GM21526 (cell line): ENCODE measurements around the gene ITGAE.

Source experiments
- ATAC-seq: cut with Tn5 transposase; IDR thresholded peaks from one replicate; pipeline ENCODE4 v1.9.1; 2021; ENCODE audit warnings: moderate library complexity; ENCODE audit not compliant: unreplicated experiment, low FRiP score

The ITGAE gene

GRCh38 chr17:3699951-3700350, 101.0 kb downstream of the ITGAE start:
- ATAC-seq = no peak

GRCh38 chr17:3698139-3698538, 102.8 kb downstream of the ITGAE start:
- no peak for ATAC-seq

GRCh38 chr17:3697103-3697476, 103.9 kb downstream of the ITGAE start:
- ATAC-seq = no peak

- no peak for ATAC-seq
These were observed 105.1 kb downstream of the ITGAE start, which contains the start of gene P2RX5 for GRCh38 chr17:3695723-3696411. Gene P2RX5 (minus strand): TSS chr17:3696155. CDS start chr17:3696005, 150 bp downstream.

GRCh38 chr17:3695129-3695722, 105.8 kb downstream of the ITGAE start:
- ATAC-seq = no peak

GRCh38 chr17:3693829-3694231, 107.2 kb downstream of the ITGAE start:
- no peak for ATAC-seq

GRCh38 chr17:3693141-3693540, 107.8 kb downstream of the ITGAE start:
- no peak for ATAC-seq

- ATAC-seq = no peak
These were observed 108.6 kb downstream of the ITGAE start for GRCh38 chr17:3692346-3692745.

GRCh38 chr17:3691617-3692067, 109.3 kb downstream of the ITGAE start:
- ATAC-seq = no peak

- no peak for ATAC-seq
These were observed 110.8 kb downstream of the ITGAE start for GRCh38 chr17:3690094-3690715.

GRCh38 chr17:3689262-3690093, 111.5 kb downstream of the ITGAE start:
- no peak for ATAC-seq

GRCh38 chr17:3688852-3689261, 112.1 kb downstream of the ITGAE start:
- ATAC-seq = no peak

GRCh38 chr17:3688027-3688553, 112.9 kb downstream of the ITGAE start:
- no peak for ATAC-seq

GRCh38 chr17:3685174-3685573, 115.8 kb downstream of the ITGAE start:
- no peak for ATAC-seq

GRCh38 chr17:3683054-3683511, 117.9 kb downstream of the ITGAE start:
- ATAC-seq = no peak

- no peak for ATAC-seq
These were observed 119.0 kb downstream of the ITGAE start for GRCh38 chr17:3682033-3682432.

- no peak for ATAC-seq
These were observed 119.4 kb downstream of the ITGAE start for GRCh38 chr17:3681565-3681964.

- ATAC-seq = no peak
These were observed 119.9 kb downstream of the ITGAE start for GRCh38 chr17:3681057-3681456.

GRCh38 chr17:3679531-3680126, 121.4 kb downstream of the ITGAE start:
- ATAC-seq = no peak

- no peak for ATAC-seq
These were observed 122.0 kb downstream of the ITGAE start for GRCh38 chr17:3678821-3679530.
